ENCODE data around the gene CDK14. TPM values are rescaled to one million over a fixed set of nuclear protein-coding genes. Genes with fewer than 3 reads are reported as not detected.

The CDK14 gene
- total RNA-seq, 4 donors from 2014 or later: 1.1 to 12.7 (median 5.8) TPM

- 39 to 41% methylated on average over 1 of the region's 1 CpG for WGBS, 2 donors
- no peak overlapping the region for H3K4me3 ChIP-seq (ENCODE audit: low read depth, poor library complexity, severe bottlenecking)
- no peak for DNase-seq (ENCODE audit: low spot score in 2 of 2)
- TF ChIP-seq, protein P1, sequence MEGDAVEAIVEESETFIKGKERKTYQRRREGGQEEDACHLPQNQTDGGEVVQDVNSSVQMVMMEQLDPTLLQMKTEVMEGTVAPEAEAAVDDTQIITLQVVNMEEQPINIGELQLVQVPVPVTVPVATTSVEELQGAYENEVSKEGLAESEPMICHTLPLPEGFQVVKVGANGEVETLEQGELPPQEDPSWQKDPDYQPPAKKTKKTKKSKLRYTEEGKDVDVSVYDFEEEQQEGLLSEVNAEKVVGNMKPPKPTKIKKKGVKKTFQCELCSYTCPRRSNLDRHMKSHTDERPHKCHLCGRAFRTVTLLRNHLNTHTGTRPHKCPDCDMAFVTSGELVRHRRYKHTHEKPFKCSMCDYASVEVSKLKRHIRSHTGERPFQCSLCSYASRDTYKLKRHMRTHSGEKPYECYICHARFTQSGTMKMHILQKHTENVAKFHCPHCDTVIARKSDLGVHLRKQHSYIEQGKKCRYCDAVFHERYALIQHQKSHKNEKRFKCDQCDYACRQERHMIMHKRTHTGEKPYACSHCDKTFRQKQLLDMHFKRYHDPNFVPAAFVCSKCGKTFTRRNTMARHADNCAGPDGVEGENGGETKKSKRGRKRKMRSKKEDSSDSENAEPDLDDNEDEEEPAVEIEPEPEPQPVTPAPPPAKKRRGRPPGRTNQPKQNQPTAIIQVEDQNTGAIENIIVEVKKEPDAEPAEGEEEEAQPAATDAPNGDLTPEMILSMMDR (IDR thresholded peaks at IDR 0.05): no peak
- no peak for TF ChIP-seq POLR2A (IDR thresholded peaks at IDR 0.05)
- intact Hi-C loops (cut with DNase I; ENCODE audit: low total_unique reads): no loop called here
Measured at GRCh38 chr7:91180746-91181145, 584.6 kb downstream of the CDK14 start.

GRCh38 chr7:91181949-91182348, 585.8 kb downstream of the CDK14 start:
- no peak for DNase-seq (ENCODE audit: low spot score in 2 of 2)
- TF ChIP-seq, protein P1 (IDR thresholded peaks at IDR 0.05): no peak
- TF ChIP-seq POLR2A (IDR thresholded peaks at IDR 0.05): no peak
- intact Hi-C loops (cut with DNase I; ENCODE audit: low total_unique reads): no loop called here
- H3K4me3 ChIP-seq (ENCODE audit: low read depth, poor library complexity, severe bottlenecking): no peak overlapping the region

GRCh38 chr7:91182819-91183764, 587.0 kb downstream of the CDK14 start:
- no peak for DNase-seq (ENCODE audit: low spot score in 2 of 2)
- intact Hi-C loops (cut with DNase I; ENCODE audit: low total_unique reads): no loop called here
- WGBS, 2 donors: 29 to 32% methylated on average over 5 of the region's 5 CpGs

GRCh38 chr7:91185771-91186170, 589.6 kb downstream of the CDK14 start:
- intact Hi-C loops (cut with DNase I; ENCODE audit: low total_unique reads): no loop called here
- no peak overlapping the region for H3K4me3 ChIP-seq (ENCODE audit: low read depth, poor library complexity, severe bottlenecking)
- 92 to 96% methylated on average over 2 of the region's 2 CpGs for WGBS, 2 donors
- no peak for TF ChIP-seq POLR2A (IDR thresholded peaks at IDR 0.05)
- TF ChIP-seq, protein P1 (IDR thresholded peaks at IDR 0.05): no peak
- DNase-seq (ENCODE audit: low spot score in 2 of 2): no peak

More at GRCh38 chr7:91182819-91183764, 587.0 kb downstream of the CDK14 start:
- no peak overlapping the region for H3K4me3 ChIP-seq (ENCODE audit: low read depth, poor library complexity, severe bottlenecking)
- TF ChIP-seq, protein P1 (IDR thresholded peaks at IDR 0.05): no peak
- TF ChIP-seq POLR2A (IDR thresholded peaks at IDR 0.05): no peak

- no peak for DNase-seq (ENCODE audit: low spot score in 2 of 2)
- no peak overlapping the region for H3K4me3 ChIP-seq (ENCODE audit: low read depth, poor library complexity, severe bottlenecking)
- intact Hi-C loops (cut with DNase I; ENCODE audit: low total_unique reads): no loop called here
- 75 to 81% methylated on average over 2 of the region's 2 CpGs for WGBS, 2 donors
- TF ChIP-seq POLR2A (IDR thresholded peaks at IDR 0.05): no peak
- TF ChIP-seq, protein P1 (IDR thresholded peaks at IDR 0.05): no peak
Measured at GRCh38 chr7:91187061-91187460, 590.9 kb downstream of the CDK14 start.
